HG03280 (cell line): ENCODE results near the gene ZMIZ2.
"Not testable (repeated sequence)": the region's sequence is repeated elsewhere in the genome, so short reads cannot be mapped to it uniquely, and the experiment has no call there.

Experiments used
- ATAC-seq: cut with Tn5 transposase; IDR thresholded peaks from one replicate; pipeline ENCODE4 v1.9.1; 2021; ENCODE audit warnings: mild to moderate bottlenecking, moderate library complexity; ENCODE audit not compliant: unreplicated experiment

The ZMIZ2 gene, protein sequence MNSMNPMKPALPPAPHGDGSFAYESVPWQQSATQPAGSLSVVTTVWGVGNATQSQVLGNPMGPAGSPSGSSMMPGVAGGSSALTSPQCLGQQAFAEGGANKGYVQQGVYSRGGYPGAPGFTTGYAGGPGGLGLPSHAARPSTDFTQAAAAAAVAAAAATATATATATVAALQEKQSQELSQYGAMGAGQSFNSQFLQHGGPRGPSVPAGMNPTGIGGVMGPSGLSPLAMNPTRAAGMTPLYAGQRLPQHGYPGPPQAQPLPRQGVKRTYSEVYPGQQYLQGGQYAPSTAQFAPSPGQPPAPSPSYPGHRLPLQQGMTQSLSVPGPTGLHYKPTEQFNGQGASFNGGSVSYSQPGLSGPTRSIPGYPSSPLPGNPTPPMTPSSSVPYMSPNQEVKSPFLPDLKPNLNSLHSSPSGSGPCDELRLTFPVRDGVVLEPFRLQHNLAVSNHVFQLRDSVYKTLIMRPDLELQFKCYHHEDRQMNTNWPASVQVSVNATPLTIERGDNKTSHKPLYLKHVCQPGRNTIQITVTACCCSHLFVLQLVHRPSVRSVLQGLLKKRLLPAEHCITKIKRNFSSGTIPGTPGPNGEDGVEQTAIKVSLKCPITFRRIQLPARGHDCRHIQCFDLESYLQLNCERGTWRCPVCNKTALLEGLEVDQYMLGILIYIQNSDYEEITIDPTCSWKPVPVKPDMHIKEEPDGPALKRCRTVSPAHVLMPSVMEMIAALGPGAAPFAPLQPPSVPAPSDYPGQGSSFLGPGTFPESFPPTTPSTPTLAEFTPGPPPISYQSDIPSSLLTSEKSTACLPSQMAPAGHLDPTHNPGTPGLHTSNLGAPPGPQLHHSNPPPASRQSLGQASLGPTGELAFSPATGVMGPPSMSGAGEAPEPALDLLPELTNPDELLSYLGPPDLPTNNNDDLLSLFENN

GRCh38 chr7:44748045-44748947 lies at the start of gene ZMIZ2:
ZMIZ2 (plus strand) TSS chr7:44748847; CDS start chr7:44756250, 7,403 bp downstream.
- peak; percentile 82 for ATAC-seq

GRCh38 chr7:44699598-44699997 lies 49.0 kb upstream of the ZMIZ2 start:
- not testable (repeated sequence) for ATAC-seq

DNA sequence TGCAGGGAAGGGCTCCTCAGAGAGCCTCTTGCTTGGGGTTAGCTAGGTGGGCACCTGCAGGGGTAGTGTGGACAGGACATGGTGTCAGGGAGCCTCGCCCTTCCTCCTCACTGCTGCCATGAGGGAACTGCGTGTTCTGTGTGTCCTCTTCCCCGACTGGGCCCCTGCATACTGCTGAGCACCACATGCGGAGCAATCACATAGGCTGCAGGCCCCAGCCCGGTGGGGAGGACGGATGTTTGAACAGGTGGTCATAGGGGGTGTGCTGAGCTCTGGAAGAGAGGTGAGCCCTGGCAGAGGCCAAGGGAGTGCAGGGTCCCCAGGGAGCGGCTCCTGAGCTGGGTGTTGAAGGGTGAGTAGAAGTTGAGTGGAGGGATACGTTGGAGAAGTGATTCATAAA lies 48.3 kb upstream of the ZMIZ2 start:
- no peak for ATAC-seq

GRCh38 chr7:44703391-44703790 lies 45.3 kb upstream of the ZMIZ2 start:
- not testable (repeated sequence) for ATAC-seq

DNA sequence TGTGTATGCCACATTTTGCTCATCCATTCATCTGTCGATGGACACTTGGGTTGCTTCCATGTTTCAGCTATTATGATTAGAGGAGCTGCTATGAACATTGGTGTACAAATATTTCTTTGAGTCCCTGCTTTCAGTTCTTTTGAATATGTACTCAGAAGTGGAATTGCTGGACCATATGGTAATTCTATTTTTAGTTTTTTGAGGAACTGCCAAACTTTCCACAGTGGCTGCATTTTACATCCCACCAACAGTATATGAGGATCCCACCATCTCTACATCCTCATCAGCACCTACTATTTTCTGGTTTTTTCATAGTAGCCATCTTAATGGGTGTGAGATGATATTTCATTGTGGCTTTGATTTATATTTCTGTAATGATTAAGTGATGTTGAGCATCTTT lies 44.7 kb upstream of the ZMIZ2 start:
- ATAC-seq, result no peak

GRCh38 chr7:44705434-44705833 lies 43.2 kb upstream of the ZMIZ2 start:
- no peak for ATAC-seq

GRCh38 chr7:44706788-44707557 lies 41.7 kb upstream of the ZMIZ2 start:
- ATAC-seq, result no peak

DNA sequence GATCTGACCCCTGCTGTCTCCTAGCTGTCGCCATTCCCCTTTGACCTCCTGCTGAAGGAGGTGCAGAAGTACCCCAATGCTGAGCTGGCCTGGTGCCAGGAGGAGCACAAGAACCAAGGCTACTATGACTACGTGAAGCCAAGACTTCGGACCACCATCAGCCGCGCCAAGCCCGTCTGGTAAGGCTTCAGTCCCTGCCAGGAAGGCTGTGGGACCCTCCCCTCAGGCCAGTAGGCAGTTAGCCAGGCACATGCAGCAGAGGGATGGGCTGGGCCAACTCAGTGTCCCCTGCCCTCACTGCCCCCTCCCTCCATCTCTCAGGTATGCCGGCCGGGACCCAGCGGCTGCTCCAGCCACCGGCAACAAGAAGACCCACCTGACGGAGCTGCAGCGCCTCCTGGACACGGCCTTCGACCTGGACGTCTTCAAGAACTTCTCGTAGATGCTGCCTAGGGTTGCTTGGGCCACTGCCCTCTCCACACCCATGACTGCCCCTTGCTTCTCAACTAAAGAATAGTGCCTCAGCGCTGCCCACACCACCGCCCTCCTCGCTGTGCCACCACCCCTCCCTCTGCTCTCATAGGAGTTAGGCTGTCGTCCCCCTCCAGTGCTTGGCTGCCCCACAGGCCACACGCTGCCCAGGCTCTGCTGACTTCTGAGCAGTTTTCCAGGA lies 41.0 kb upstream of the ZMIZ2 start:
- ATAC-seq, result no peak

- no peak for ATAC-seq
Observed at GRCh38 chr7:44709011-44709915, 39.4 kb upstream of the ZMIZ2 start.

DNA sequence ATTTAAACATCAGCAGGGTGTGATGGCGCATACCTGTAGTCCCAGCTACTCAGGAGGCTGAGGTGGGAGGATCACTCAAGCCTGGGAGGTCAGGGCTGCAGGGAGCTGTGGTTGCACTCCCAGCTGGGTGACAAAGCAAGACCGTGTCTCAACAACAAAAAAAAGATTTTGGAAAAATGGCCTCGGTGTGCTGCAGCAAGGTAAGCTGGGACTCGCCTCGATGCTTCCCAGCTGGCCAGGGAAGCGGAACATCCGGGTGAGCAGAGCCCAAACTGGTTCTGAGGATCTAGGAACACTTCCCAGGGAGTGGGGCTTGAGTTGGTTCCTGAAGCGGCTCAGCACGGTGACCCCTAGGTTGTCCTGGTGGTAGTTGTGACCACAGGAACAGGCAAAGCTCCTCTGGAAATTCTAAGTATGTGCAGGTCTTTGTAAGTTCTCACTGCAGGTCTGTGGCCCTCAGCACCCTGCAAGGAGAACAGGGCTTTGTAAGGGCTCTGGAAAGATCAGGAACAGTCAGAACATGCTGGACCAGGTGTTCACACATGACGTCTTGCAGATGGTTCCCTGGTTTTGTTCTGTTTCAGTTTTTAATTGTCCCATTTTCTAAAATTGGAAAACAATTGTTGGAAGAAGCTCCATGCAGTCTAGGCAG lies 38.6 kb upstream of the ZMIZ2 start:
- ATAC-seq, result no peak

DNA sequence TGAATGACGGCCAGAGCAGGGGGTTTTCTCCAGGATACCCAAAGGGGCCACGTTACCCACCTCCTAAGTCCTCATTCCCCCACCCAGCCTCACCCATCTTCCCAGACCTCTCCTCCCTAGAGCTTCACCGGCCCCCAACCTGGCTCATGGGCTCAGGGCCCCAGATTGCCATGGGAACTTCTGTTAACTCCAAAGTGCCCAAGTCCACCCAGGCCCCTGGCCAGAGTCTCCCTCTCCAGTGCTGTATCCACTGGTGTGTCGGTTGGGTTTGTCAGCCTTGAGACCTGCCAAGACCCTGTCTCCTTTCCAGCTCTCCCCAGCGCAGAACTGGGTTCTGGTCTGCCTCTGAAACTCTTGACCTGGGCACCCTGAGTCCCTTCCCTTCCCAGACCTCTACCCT lies 37.1 kb upstream of the ZMIZ2 start:
- ATAC-seq, result no peak

- no peak for ATAC-seq
Observed at GRCh38 chr7:44712012-44712411, 36.6 kb upstream of the ZMIZ2 start.

GRCh38 chr7:44713141-44713540 lies 35.5 kb upstream of the ZMIZ2 start:
- ATAC-seq, result no peak

DNA sequence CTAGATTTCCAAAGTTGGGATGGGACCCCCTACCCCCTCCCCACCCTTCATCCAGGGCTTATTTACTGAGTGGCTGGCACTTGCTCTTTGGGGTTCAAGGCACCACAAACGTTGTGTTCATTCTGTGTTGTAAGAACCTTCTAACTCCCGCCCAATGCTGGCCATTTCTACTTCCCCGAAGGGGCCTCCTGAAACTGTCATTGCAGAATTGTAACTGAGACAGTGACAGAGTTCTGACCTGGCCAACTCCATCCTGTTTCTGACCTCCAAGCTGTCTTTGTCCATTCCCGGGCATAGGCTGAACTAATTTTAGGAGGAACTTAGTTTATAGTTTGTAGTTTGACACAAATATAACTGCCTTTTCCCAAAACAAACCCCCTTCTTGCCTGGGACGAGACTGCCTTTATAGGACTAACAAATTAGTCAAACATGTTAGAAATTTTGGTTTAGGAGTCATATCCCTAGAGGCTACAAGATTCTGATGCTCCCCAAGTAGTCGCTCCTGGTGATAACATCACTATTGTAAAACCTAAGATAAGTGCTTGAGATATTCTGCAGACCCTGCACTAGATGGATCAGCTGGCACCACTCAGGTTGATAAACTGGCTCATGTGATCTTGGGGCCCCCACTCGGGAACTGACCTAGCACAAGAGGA lies 34.8 kb upstream of the ZMIZ2 start:
- no peak for ATAC-seq

- ATAC-seq, result no peak
Observed at GRCh38 chr7:44716205-44716604, 32.4 kb upstream of the ZMIZ2 start.

DNA sequence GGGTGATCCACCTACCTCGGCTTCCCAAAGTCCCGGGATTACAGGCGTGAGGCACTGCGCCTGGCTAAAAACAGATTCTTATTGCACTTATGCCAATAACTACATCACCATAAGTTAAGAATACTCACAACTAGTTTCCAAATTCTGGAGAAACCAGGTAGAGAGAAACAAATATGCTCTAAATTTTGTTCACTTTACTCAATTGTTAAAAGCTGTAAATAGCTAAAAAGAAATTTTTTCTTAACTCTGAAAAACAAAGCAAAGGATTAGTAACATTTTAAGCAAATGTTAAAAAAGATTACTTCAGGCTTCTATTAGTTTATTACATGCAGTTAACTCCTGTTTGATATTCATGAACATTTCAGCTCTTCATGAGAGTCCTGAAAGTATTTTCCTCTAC lies 28.3 kb upstream of the ZMIZ2 start:
- ATAC-seq, result no peak

DNA sequence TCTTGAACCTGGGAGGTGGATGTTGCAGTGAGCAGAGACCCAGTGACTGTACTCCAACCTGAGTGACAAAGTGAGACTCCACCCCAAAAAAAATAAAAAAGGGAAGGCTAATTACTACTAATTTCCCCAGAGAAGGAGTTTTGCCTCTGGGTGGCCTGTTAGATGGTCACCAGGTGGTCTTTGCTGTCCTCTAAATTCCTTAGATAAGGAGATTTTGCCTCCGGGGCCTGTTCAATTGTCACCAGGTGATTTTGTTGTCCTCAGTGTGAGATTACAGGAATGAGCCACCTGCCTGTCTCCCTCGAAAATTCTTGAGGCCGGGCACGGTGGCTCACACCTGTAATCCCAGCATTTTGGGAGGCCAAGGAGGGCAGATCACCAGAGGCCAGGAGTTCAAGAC lies 24.4 kb upstream of the ZMIZ2 start:
- ATAC-seq, result no peak
